GM19351 (cell line): ENCODE data around the gene SLC24A3.

Experiments used
- ATAC-seq: cut with Tn5 transposase; IDR thresholded peaks from one replicate; pipeline ENCODE4 v1.9.1; 2021; ENCODE audit warnings: mild to moderate bottlenecking, moderate library complexity; ENCODE audit not compliant: unreplicated experiment

The SLC24A3 gene

GRCh38 chr20:19451231-19451922 is 238.9 kb downstream of the SLC24A3 start:
- no peak for ATAC-seq

GRCh38 chr20:19451923-19452295 is 239.5 kb downstream of the SLC24A3 start:
- no peak for ATAC-seq

- ATAC-seq, result no peak
Measured at GRCh38 chr20:19453410-19453809, 241.0 kb downstream of the SLC24A3 start.

- ATAC-seq, result no peak
Measured at GRCh38 chr20:19453862-19454261, 241.4 kb downstream of the SLC24A3 start.

- ATAC-seq, result no peak
Measured at GRCh38 chr20:19456595-19457395, 244.4 kb downstream of the SLC24A3 start.

- no peak for ATAC-seq
Measured at GRCh38 chr20:19457611-19458010, 245.2 kb downstream of the SLC24A3 start.

- ATAC-seq, result no peak
Measured at GRCh38 chr20:19460386-19460785, 247.9 kb downstream of the SLC24A3 start.

- ATAC-seq, result no peak
Measured at GRCh38 chr20:19462491-19462890, 250.0 kb downstream of the SLC24A3 start.

GRCh38 chr20:19463597-19463996 is 251.2 kb downstream of the SLC24A3 start:
- ATAC-seq, result no peak

- no peak for ATAC-seq
Measured at GRCh38 chr20:19465536-19465935, 253.1 kb downstream of the SLC24A3 start.

- ATAC-seq, result no peak
Measured at GRCh38 chr20:19466206-19466928, 253.9 kb downstream of the SLC24A3 start.

GRCh38 chr20:19473216-19473921 is 260.9 kb downstream of the SLC24A3 start:
- ATAC-seq, result no peak

- ATAC-seq, result no peak
Measured at GRCh38 chr20:19473922-19474286, 261.5 kb downstream of the SLC24A3 start.

GRCh38 chr20:19478320-19478895 is 266.0 kb downstream of the SLC24A3 start:
- no peak for ATAC-seq

- ATAC-seq, result no peak
Measured at GRCh38 chr20:19482726-19483125, 270.3 kb downstream of the SLC24A3 start.

GRCh38 chr20:19483309-19483708 is 270.9 kb downstream of the SLC24A3 start:
- no peak for ATAC-seq

GRCh38 chr20:19486446-19486845 is 274.0 kb downstream of the SLC24A3 start:
- ATAC-seq, result no peak

GRCh38 chr20:19487420-19487819 is 275.0 kb downstream of the SLC24A3 start:
- ATAC-seq, result no peak

GRCh38 chr20:19491241-19491640 is 278.8 kb downstream of the SLC24A3 start:
- ATAC-seq, result no peak

- ATAC-seq, result no peak
Measured at GRCh38 chr20:19492116-19492515, 279.7 kb downstream of the SLC24A3 start.
